Trophoblast cell (in vitro differentiated cells and primary cell): ENCODE data around the gene SLC9A2. TPM values are rescaled to one million over a fixed set of nuclear protein-coding genes. Genes with fewer than 3 reads are reported as not detected.

Source experiments
- DNase-seq, 2 donors: peaks; one replicate each; pipeline ENCODE4 v3.0.0-alpha.2; 2016
- H2AFZ ChIP-seq: 2 replicates; pipeline ENCODE4 v1.6.1; 2013; ENCODE audit warnings: low read length, moderate library complexity, mild to moderate bottlenecking; ENCODE audit not compliant: insufficient read depth, poor library complexity
- H2AK5ac ChIP-seq: 2 replicates; pipeline ENCODE4 v1.6.1; 2013; ENCODE audit warnings: mild to moderate bottlenecking, low read length
- H2BK120ac ChIP-seq: 2 replicates; pipeline ENCODE4 v1.6.1; 2013; ENCODE audit warnings: low read length, mild to moderate bottlenecking, moderate library complexity; ENCODE audit not compliant: insufficient read depth, poor library complexity
- H2BK12ac ChIP-seq: 2 replicates; pipeline ENCODE4 v1.6.1; 2013; ENCODE audit warnings: mild to moderate bottlenecking, low read length, moderate library complexity
- H2BK5ac ChIP-seq: 2 replicates; pipeline ENCODE4 v1.6.1; 2013; ENCODE audit warnings: low read length, low read depth, moderate library complexity, mild to moderate bottlenecking; ENCODE audit not compliant: poor library complexity
- H3K14ac ChIP-seq: 2 replicates; pipeline ENCODE4 v1.6.1; 2013; ENCODE audit warnings: mild to moderate bottlenecking, low read length
- H3K18ac ChIP-seq: 2 replicates; pipeline ENCODE4 v1.6.1; 2013; ENCODE audit warnings: mild to moderate bottlenecking, low read length
- H3K23ac ChIP-seq: 2 replicates; pipeline ENCODE4 v1.6.1; 2013; ENCODE audit warnings: low read length
- H3K27ac ChIP-seq: 2 replicates; pipeline ENCODE4 v1.5.1; 2013; ENCODE audit warnings: low read depth, mild to moderate bottlenecking, inconsistent platforms, low read length, moderate library complexity
- H3K27me3 ChIP-seq: 2 replicates; pipeline ENCODE4 v1.6.1; 2013; ENCODE audit warnings: inconsistent platforms, mild to moderate bottlenecking, low read length, moderate library complexity; ENCODE audit not compliant: insufficient read depth
- H3K36me3 ChIP-seq, 2 experiments: 1 replicate in 1 of 2; 2 replicates in 1 of 2; pipeline ENCODE4 v1.6.1; 2013; ENCODE audit warnings: low read length in 2 of 2, mild to moderate bottlenecking in 2 of 2, moderate library complexity in 1 of 2; ENCODE audit not compliant: insufficient read depth in 2 of 2, control insufficient read depth in 1 of 2
- H3K4ac ChIP-seq: 2 replicates; pipeline ENCODE4 v1.6.1; 2013; ENCODE audit warnings: low read depth, mild to moderate bottlenecking, low read length, moderate library complexity
- H3K4me1 ChIP-seq, 2 experiments: 1 replicate in 1 of 2; 2 replicates in 1 of 2; pipeline ENCODE4 v1.6.1; 2013; ENCODE audit warnings: low read length in 2 of 2, mild to moderate bottlenecking in 2 of 2, moderate library complexity in 1 of 2; ENCODE audit not compliant: insufficient read depth in 2 of 2, control insufficient read depth in 1 of 2
- H3K4me2 ChIP-seq: 2 replicates; pipeline ENCODE4 v1.6.1; 2013; ENCODE audit warnings: inconsistent platforms, mild to moderate bottlenecking, low read length, moderate library complexity
- H3K4me3 ChIP-seq: 2 replicates; pipeline ENCODE4 v1.5.1; 2013; ENCODE audit warnings: mild to moderate bottlenecking, low read depth, low read length, inconsistent platforms
- H3K79me1 ChIP-seq: one replicate; pipeline ENCODE4 v1.6.1; 2013; ENCODE audit warnings: low read length
- H3K79me2 ChIP-seq: 2 replicates; pipeline ENCODE4 v1.6.1; 2013; ENCODE audit warnings: low read length, mild to moderate bottlenecking; ENCODE audit not compliant: control insufficient read depth, insufficient read depth, poor library complexity
- H3K9ac ChIP-seq: 2 replicates; pipeline ENCODE4 v1.6.1; 2013; ENCODE audit warnings: mild to moderate bottlenecking, low read length
- H3K9me3 ChIP-seq: 2 replicates; pipeline ENCODE4 v1.6.1; 2013; ENCODE audit warnings: low read depth, mild to moderate bottlenecking, control low read depth, inconsistent platforms, low read length; ENCODE audit not compliant: insufficient read depth
- H4K12ac ChIP-seq: 2 replicates; pipeline ENCODE4 v1.6.1; 2013; ENCODE audit warnings: low read depth, mild to moderate bottlenecking, low read length, moderate library complexity
- H4K8ac ChIP-seq: 2 replicates; pipeline ENCODE4 v1.6.1; 2013; ENCODE audit warnings: low read depth, mild to moderate bottlenecking, low read length, moderate library complexity
- H4K91ac ChIP-seq: one replicate; pipeline ENCODE4 v1.6.1; 2013; ENCODE audit warnings: low read depth, mild to moderate bottlenecking, low read length, moderate library complexity
- WGBS: extraction: QIAGEN DNeasy Blood & Tissue Kit; methylation state at CpG from one replicate; pipeline ENCODE4 v1.1.7; 2013; ENCODE audit warnings: missing lambda C conversion rate; ENCODE audit not compliant: insufficient read length, insufficient coverage; ENCODE audit errors: extremely low coverage; 5-methylcytosine and 5-hydroxymethylcytosine counted together
- polyA plus RNA-seq: library from polyadenylated mRNA; stranded (reverse); fragments of 200-250 nt; gene quantifications from 2 replicates; pipeline ENCODE4 v1.2.3, GENCODE V29; 2013

Gene SLC9A2, protein sequence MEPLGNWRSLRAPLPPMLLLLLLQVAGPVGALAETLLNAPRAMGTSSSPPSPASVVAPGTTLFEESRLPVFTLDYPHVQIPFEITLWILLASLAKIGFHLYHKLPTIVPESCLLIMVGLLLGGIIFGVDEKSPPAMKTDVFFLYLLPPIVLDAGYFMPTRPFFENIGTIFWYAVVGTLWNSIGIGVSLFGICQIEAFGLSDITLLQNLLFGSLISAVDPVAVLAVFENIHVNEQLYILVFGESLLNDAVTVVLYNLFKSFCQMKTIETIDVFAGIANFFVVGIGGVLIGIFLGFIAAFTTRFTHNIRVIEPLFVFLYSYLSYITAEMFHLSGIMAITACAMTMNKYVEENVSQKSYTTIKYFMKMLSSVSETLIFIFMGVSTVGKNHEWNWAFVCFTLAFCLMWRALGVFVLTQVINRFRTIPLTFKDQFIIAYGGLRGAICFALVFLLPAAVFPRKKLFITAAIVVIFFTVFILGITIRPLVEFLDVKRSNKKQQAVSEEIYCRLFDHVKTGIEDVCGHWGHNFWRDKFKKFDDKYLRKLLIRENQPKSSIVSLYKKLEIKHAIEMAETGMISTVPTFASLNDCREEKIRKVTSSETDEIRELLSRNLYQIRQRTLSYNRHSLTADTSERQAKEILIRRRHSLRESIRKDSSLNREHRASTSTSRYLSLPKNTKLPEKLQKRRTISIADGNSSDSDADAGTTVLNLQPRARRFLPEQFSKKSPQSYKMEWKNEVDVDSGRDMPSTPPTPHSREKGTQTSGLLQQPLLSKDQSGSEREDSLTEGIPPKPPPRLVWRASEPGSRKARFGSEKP
- polyA plus RNA-seq: 1.3 and 1.6 TPM in 2 replicates

- WGBS: no CpG with 5 or more reads among the region's 85 CpGs
- H3K4me2 ChIP-seq: peak within 1 kb of the TSS; percentile 99
- no peak within 1 kb of the TSS for H2BK12ac ChIP-seq
- H3K23ac ChIP-seq: no peak within 1 kb of the TSS
- no peak within 1 kb of the TSS for H3K18ac ChIP-seq
- no peaks in the 10 kb centered on the region for H3K79me2 ChIP-seq
- peak within 1 kb of the TSS; percentile 33 for H2AFZ ChIP-seq
- H3K9me3 ChIP-seq: no peaks in the 10 kb centered on the region
- H3K4ac ChIP-seq: no peak within 1 kb of the TSS
- H3K14ac ChIP-seq: no peak within 1 kb of the TSS
- H4K8ac ChIP-seq: no peak within 1 kb of the TSS
- peak; percentile 6 to 55 for DNase-seq
- H3K27me3 ChIP-seq: peaks cover 21% of the 10 kb centered on the region
- H3K27ac ChIP-seq: no peak within 1 kb of the TSS
- no peak within 1 kb of the TSS for H2BK5ac ChIP-seq
- H3K79me1 ChIP-seq: no peaks in the 10 kb centered on the region
- no peaks in the 10 kb centered on the region for H3K36me3 ChIP-seq
- H2AK5ac ChIP-seq: no peak within 1 kb of the TSS
- no peak within 1 kb of the TSS for H4K91ac ChIP-seq
- no peak within 1 kb of the TSS for H3K9ac ChIP-seq
- H3K4me3 ChIP-seq: peak within 1 kb of the TSS; percentile 72
- H2BK120ac ChIP-seq: no peak within 1 kb of the TSS
- H4K12ac ChIP-seq: no peak within 1 kb of the TSS
- peaks cover 12 to 14% of the 10 kb centered on the region in 2 experiments for H3K4me1 ChIP-seq
These were observed at the start of gene SLC9A2 for GRCh38 chr2:102619414-102620319. TSS of gene SLC9A2 (plus strand) at chr2:102619553. CDS start at chr2:102619849, 296 bp downstream.

GRCh38 chr2:102575888-102576287, 43.5 kb upstream of the SLC9A2 start:
- no peaks in the 10 kb centered on the region for H3K9me3 ChIP-seq
- no peak overlapping the region for H3K27ac ChIP-seq
- H3K14ac ChIP-seq: no peak overlapping the region
- H4K8ac ChIP-seq: no peak overlapping the region
- WGBS: no CpG with 5 or more reads among the region's 1 CpG
- no peak overlapping the region for H2AK5ac ChIP-seq
- H3K79me1 ChIP-seq: no peaks in the 10 kb centered on the region
- no peak overlapping the region for H3K4ac ChIP-seq
- H2BK12ac ChIP-seq: no peak overlapping the region
- no peak overlapping the region for H3K23ac ChIP-seq
- H3K27me3 ChIP-seq: no peaks in the 10 kb centered on the region
- H3K36me3 ChIP-seq: no peaks in the 10 kb centered on the region
- no peak overlapping the region for H3K18ac ChIP-seq
- H2BK120ac ChIP-seq: no peak overlapping the region
- no peak for DNase-seq
- H3K4me2 ChIP-seq: no peak overlapping the region
- no peak overlapping the region for H3K9ac ChIP-seq
- H4K12ac ChIP-seq: no peak overlapping the region
- H3K4me3 ChIP-seq: no peak overlapping the region
- no peaks in the 10 kb centered on the region for H3K79me2 ChIP-seq
- H4K91ac ChIP-seq: no peak overlapping the region
- no peak overlapping the region for H2AFZ ChIP-seq
- H3K4me1 ChIP-seq: no peaks in the 10 kb centered on the region
- no peak overlapping the region for H2BK5ac ChIP-seq

GRCh38 chr2:102578376-102578775, 41.0 kb upstream of the SLC9A2 start:
- H3K79me1 ChIP-seq: no peaks in the 10 kb centered on the region
- no peak overlapping the region for H2BK5ac ChIP-seq
- no peak overlapping the region for H4K8ac ChIP-seq
- no peak overlapping the region for H3K27ac ChIP-seq
- H3K4me2 ChIP-seq: no peak overlapping the region
- no peak overlapping the region for H4K12ac ChIP-seq
- H3K79me2 ChIP-seq: no peaks in the 10 kb centered on the region
- H2AFZ ChIP-seq: no peak overlapping the region
- no peak overlapping the region for H3K9ac ChIP-seq
- no peak overlapping the region for H2BK12ac ChIP-seq
- H4K91ac ChIP-seq: no peak overlapping the region
- no peaks in the 10 kb centered on the region for H3K9me3 ChIP-seq
- no peak overlapping the region for H2AK5ac ChIP-seq
- H3K18ac ChIP-seq: no peak overlapping the region
- no peak overlapping the region for H3K14ac ChIP-seq
- H3K4me3 ChIP-seq: no peak overlapping the region
- no peaks in the 10 kb centered on the region for H3K4me1 ChIP-seq
- no peak overlapping the region for H3K23ac ChIP-seq
- no CpG with 5 or more reads among the region's 2 CpGs for WGBS
- no peaks in the 10 kb centered on the region for H3K27me3 ChIP-seq
- no peak overlapping the region for H2BK120ac ChIP-seq
- no peak overlapping the region for H3K4ac ChIP-seq
- no peaks in the 10 kb centered on the region for H3K36me3 ChIP-seq
- DNase-seq: no peak

GRCh38 chr2:102581911-102582310, 37.4 kb upstream of the SLC9A2 start:
- Histone ChIP-seq H4K8ac (no peak overlapping the region), H2BK12ac (no peak overlapping the region), H2AK5ac (no peak overlapping the region), H2BK120ac (no peak overlapping the region), H3K4me3 (no peak overlapping the region), H2BK5ac (no peak overlapping the region), H3K23ac (no peak overlapping the region), H4K91ac (no peak overlapping the region), H3K27ac (no peak overlapping the region), H2AFZ (no peak overlapping the region), H4K12ac (no peak overlapping the region), H3K9ac (no peak overlapping the region), H3K9me3 (no peaks in the 10 kb centered on the region), H3K79me2 (no peaks in the 10 kb centered on the region), H3K79me1 (no peaks in the 10 kb centered on the region), H3K14ac (no peak overlapping the region), H3K27me3 (no peaks in the 10 kb centered on the region), H3K18ac (no peak overlapping the region), H3K4ac (no peak overlapping the region), H3K4me1 (no peaks in the 10 kb centered on the region), H3K4me2 (no peak overlapping the region), H3K36me3 (no peaks in the 10 kb centered on the region)
- no peak for DNase-seq
